Neural cell (in vitro differentiated cells): ENCODE measurements around the gene EYA3. TPM values are rescaled to one million over a fixed set of nuclear protein-coding genes. Genes with fewer than 3 reads are reported as not detected.

ENCODE experiments used
- H2AFZ ChIP-seq: fragments of 200-600, 300-800 bp; sonication (generic), shearing (Covaris generic); 2 replicates; pipeline ENCODE4 v1.6.0; 2014; ENCODE audit warnings: low read depth, mild to moderate bottlenecking, antibody characterized with exemption, low read length, moderate library complexity
- H3F3A ChIP-seq: fragments of 200-600 bp; shearing (Covaris generic); 2 replicates; pipeline ENCODE4 v1.6.1; 2016; ENCODE audit warnings: mild to moderate bottlenecking, moderate library complexity, mixed read lengths, antibody characterized with exemption, low read length; ENCODE audit not compliant: insufficient read depth, poor library complexity, severe bottlenecking
- H3K27ac ChIP-seq: fragments of 200-600, 300-800 bp; sonication (generic), shearing (Covaris generic); 2 replicates; pipeline ENCODE4 v1.5.1; 2014; ENCODE audit warnings: mild to moderate bottlenecking, low read length, moderate library complexity
- H3K27me3 ChIP-seq: fragments of 300-800, 200-600 bp; sonication (generic), shearing (Covaris generic); 2 replicates; pipeline ENCODE4 v1.6.0; 2014; ENCODE audit warnings: mild to moderate bottlenecking, low read depth, low read length, moderate library complexity; ENCODE audit not compliant: insufficient read depth
- H3K36me3 ChIP-seq: fragments of 300-800, 200-600 bp; sonication (generic), shearing (Covaris generic); 2 replicates; pipeline ENCODE4 v1.5.1; 2014; ENCODE audit warnings: mild to moderate bottlenecking, antibody characterized with exemption, low read length, moderate library complexity; ENCODE audit not compliant: insufficient read depth
- H3K4me2 ChIP-seq: fragments of 300-800, 200-600 bp; sonication (generic), shearing (Covaris generic); 2 replicates; pipeline ENCODE4 v1.6.0; 2014; ENCODE audit warnings: mild to moderate bottlenecking, low read length
- H3K4me3 ChIP-seq: fragments of 300-800, 200-600 bp; sonication (generic), shearing (Covaris generic); 2 replicates; pipeline ENCODE4 v1.5.1; 2014; ENCODE audit warnings: mild to moderate bottlenecking, low read length, moderate library complexity
- H3K79me2 ChIP-seq: fragments of 200-600 bp; shearing (Covaris generic); replicated peaks from 2 replicates; pipeline ENCODE4 v1.6.0; 2014; ENCODE audit warnings: mild to moderate bottlenecking, low read length, moderate library complexity; ENCODE audit not compliant: insufficient read depth
- H3K9ac ChIP-seq: fragments of 300-800, 200-600 bp; sonication (generic), shearing (Covaris generic); 2 replicates; pipeline ENCODE4 v1.6.1; 2016; ENCODE audit warnings: mild to moderate bottlenecking, low read length, mixed read lengths
- H3K9me2 ChIP-seq: fragments of 200-600 bp; shearing (Covaris generic); 2 replicates; pipeline ENCODE4 v1.6.1; 2016; ENCODE audit warnings: mild to moderate bottlenecking, low read length, mixed read lengths; ENCODE audit not compliant: insufficient read depth
- H3K9me3 ChIP-seq: fragments of 200-600, 300-800 bp; sonication (generic), shearing (Covaris generic); 2 replicates; pipeline ENCODE4 v1.6.1; 2016; ENCODE audit warnings: mild to moderate bottlenecking, mixed run types, low read length, moderate library complexity, mixed read lengths
- H4K20me1 ChIP-seq: fragments of 200-600 bp; shearing (Covaris generic); 2 replicates; pipeline ENCODE4 v1.6.1; 2016; ENCODE audit warnings: mild to moderate bottlenecking, mixed run types; ENCODE audit not compliant: insufficient read depth
- CTCF ChIP-seq: fragments of 450-650 bp; IDR thresholded peaks from 2 replicates; pipeline ENCODE4 v1.5.1; 2014; ENCODE audit warnings: antibody characterized with exemption, mild to moderate bottlenecking, moderate library complexity; ENCODE audit not compliant: poor library complexity, severe bottlenecking
- EP300 ChIP-seq: fragments of 450-650 bp; conservative IDR thresholded peaks from 2 replicates; pipeline ENCODE4 v1.6.1; 2014; ENCODE audit warnings: antibody characterized with exemption, mild to moderate bottlenecking, moderate library complexity; ENCODE audit not compliant: poor library complexity, severe bottlenecking
- EZH2 ChIP-seq: fragments of 200-600, 300-800 bp; shearing (Covaris generic), sonication (generic); IDR thresholded peaks from 2 replicates; pipeline ENCODE4 v1.6.1; 2014; ENCODE audit warnings: antibody characterized with exemption, low read length, borderline replicate concordance, mild to moderate bottlenecking; ENCODE audit not compliant: insufficient read depth, poor library complexity, severe bottlenecking
- MXI1 ChIP-seq: fragments of 450-650 bp; conservative IDR thresholded peaks from 2 replicates; pipeline ENCODE4 v1.6.1; 2014; ENCODE audit warnings: antibody characterized with exemption, mild to moderate bottlenecking; ENCODE audit not compliant: poor library complexity, severe bottlenecking
- POLR2AphosphoS5 ChIP-seq: IDR thresholded peaks from 2 replicates; pipeline ENCODE4 v1.6.1; 2012
- RAD21 ChIP-seq: fragments of 450-650 bp; conservative IDR thresholded peaks from 2 replicates; pipeline ENCODE4 v1.6.1; 2014; ENCODE audit warnings: antibody characterized with exemption, mild to moderate bottlenecking, moderate library complexity
- REST ChIP-seq: IDR thresholded peaks from 2 replicates; pipeline ENCODE4 v1.6.1; 2012; ENCODE audit warnings: borderline replicate concordance
- SMC3 ChIP-seq: fragments of 450-650 bp; conservative IDR thresholded peaks from 2 replicates; pipeline ENCODE4 v1.6.1; 2014; ENCODE audit warnings: antibody characterized with exemption, mild to moderate bottlenecking, moderate library complexity; ENCODE audit not compliant: poor library complexity
- TAF1 ChIP-seq: IDR thresholded peaks from 2 replicates; pipeline ENCODE4 v1.6.1; 2012; ENCODE audit warnings: low read depth
- polyA plus RNA-seq: library from polyadenylated mRNA; depleted of rRNA; stranded (reverse); fragments of >200 nt; gene quantifications from 2 replicates; pipeline ENCODE4 v1.2.3, GENCODE V29; 2014

EYA3 gene
- polyA plus RNA-seq, 1 donor from 2014 or later: 11.2 TPM

GRCh38 chr1:28071813-28072212, 16.6 kb downstream of the EYA3 start:
- TF ChIP-seq REST (no peak), RAD21 (no peak), CTCF (no peak), EZH2 (no peak), TAF1 (no peak), EP300 (no peak), SMC3 (no peak)
- no peak overlapping the region for H3K27ac ChIP-seq
- no peaks in the 10 kb centered on the region for H4K20me1 ChIP-seq
- no peak overlapping the region for H3K9ac ChIP-seq
- no peaks in the 10 kb centered on the region for H3K9me3 ChIP-seq
- no peaks in the 10 kb centered on the region for H3K36me3 ChIP-seq
- H2AFZ ChIP-seq: no peak overlapping the region
- peaks cover 6% of the 10 kb centered on the region for H3K79me2 ChIP-seq
- no peaks in the 10 kb centered on the region for H3F3A ChIP-seq
- H3K4me2 ChIP-seq: no peak overlapping the region
- H3K9me2 ChIP-seq: no peaks in the 10 kb centered on the region
- no peaks in the 10 kb centered on the region for H3K27me3 ChIP-seq
- H3K4me3 ChIP-seq: no peak overlapping the region

- H3K9ac ChIP-seq: no peak overlapping the region
- H3K9me3 ChIP-seq: no peaks in the 10 kb centered on the region
- no peak overlapping the region for H3K4me2 ChIP-seq
- no peaks in the 10 kb centered on the region for H3F3A ChIP-seq
- H3K27me3 ChIP-seq: no peaks in the 10 kb centered on the region
- no peak overlapping the region for H3K27ac ChIP-seq
- H3K4me3 ChIP-seq: no peak overlapping the region
- no peaks in the 10 kb centered on the region for H4K20me1 ChIP-seq
- H2AFZ ChIP-seq: no peak overlapping the region
- peaks cover 6% of the 10 kb centered on the region for H3K79me2 ChIP-seq
- no peak for TF ChIP-seq SMC3
- TF ChIP-seq REST: no peak
- TF ChIP-seq EZH2: no peak
- TF ChIP-seq TAF1: no peak
- no peak for TF ChIP-seq MXI1
- no peak for TF ChIP-seq POLR2AphosphoS5
- no peak for TF ChIP-seq RAD21
- no peak for TF ChIP-seq CTCF
- no peak for TF ChIP-seq EP300
- no peaks in the 10 kb centered on the region for H3K36me3 ChIP-seq
- H3K9me2 ChIP-seq: no peaks in the 10 kb centered on the region
Measured at GRCh38 chr1:28070725-28071593, 17.5 kb downstream of the EYA3 start.
